Subcutaneous adipose tissue (tissue), 4 donors: ENCODE measurements around the gene NDUFB10. TPM values are rescaled to one million over a fixed set of nuclear protein-coding genes. Genes with fewer than 3 reads are reported as not detected.

ENCODE experiments used
- total RNA-seq, 4 donors: library from RNA; depleted of rRNA; stranded (reverse); fragments of >200 nt; gene quantifications; one replicate each; pipeline ENCODE4 v1.1.0, GENCODE V29; 2016
- TF ChIP-seq, protein P1 (sequence below): fragments of 450-650 bp; IDR thresholded peaks from one replicate; pipeline ENCODE4 v1.5.1; 2016; ENCODE audit warnings: low read depth, mild to moderate bottlenecking, control low read depth, antibody characterized with exemption, moderate library complexity

Gene NDUFB10
- total RNA-seq, 4 donors from 2014 or later: 120 to 198 (median 186) TPM

DNA sequence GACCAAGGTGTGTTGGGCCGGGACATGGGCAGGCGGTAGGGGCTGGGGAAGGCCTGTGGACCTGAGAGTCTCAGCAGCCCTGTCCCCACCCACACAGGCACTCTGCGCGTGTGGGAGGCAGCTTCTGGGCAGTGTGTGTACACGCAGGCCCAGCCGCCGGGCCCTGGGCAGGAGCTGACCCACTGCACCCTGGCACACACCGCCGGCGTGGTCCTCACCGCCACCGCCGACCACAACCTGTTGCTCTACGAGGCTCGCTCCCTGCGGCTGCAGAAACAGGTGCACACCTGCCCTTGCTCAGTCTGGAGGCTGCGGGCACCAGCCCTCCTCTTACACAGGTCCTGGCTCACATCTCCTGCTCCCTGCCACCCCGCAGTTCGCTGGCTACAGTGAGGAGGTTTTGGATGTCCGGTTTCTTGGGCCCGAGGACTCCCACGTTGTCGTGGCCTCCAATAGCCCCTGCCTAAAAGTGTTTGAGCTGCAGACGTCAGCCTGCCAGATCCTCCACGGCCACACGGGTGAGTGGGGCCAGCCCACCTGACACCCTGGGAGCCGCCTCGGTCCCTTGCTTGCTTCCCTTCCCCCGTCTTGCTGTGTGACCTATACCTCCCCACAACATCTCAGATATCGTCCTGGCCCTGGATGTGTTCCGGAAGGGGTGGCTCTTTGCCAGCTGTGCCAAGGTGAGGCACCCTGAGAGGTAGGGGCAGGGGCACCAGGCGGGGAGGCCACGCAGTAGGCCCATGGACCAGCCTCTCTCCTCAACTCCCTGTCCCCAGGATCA is 16.3 kb downstream of the NDUFB10 start:
- TF ChIP-seq, protein P1, sequence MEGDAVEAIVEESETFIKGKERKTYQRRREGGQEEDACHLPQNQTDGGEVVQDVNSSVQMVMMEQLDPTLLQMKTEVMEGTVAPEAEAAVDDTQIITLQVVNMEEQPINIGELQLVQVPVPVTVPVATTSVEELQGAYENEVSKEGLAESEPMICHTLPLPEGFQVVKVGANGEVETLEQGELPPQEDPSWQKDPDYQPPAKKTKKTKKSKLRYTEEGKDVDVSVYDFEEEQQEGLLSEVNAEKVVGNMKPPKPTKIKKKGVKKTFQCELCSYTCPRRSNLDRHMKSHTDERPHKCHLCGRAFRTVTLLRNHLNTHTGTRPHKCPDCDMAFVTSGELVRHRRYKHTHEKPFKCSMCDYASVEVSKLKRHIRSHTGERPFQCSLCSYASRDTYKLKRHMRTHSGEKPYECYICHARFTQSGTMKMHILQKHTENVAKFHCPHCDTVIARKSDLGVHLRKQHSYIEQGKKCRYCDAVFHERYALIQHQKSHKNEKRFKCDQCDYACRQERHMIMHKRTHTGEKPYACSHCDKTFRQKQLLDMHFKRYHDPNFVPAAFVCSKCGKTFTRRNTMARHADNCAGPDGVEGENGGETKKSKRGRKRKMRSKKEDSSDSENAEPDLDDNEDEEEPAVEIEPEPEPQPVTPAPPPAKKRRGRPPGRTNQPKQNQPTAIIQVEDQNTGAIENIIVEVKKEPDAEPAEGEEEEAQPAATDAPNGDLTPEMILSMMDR: no peak

DNA sequence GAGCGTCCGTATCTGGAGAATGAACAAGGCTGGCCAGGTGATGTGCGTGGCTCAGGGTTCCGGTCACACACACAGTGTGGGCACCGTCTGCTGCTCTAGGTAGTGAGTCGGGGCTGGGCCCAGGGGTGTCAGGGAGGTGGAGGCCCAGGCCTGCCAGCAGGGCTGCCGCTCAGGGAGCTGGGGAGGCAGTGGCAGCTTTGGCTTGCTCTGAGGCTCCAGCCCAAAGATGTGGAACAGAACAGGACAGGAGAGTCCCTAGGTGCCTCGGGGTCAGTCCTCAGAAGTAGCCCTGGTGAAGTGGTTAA is 16.8 kb downstream of the NDUFB10 start:
- TF ChIP-seq, protein P1: no peak

DNA sequence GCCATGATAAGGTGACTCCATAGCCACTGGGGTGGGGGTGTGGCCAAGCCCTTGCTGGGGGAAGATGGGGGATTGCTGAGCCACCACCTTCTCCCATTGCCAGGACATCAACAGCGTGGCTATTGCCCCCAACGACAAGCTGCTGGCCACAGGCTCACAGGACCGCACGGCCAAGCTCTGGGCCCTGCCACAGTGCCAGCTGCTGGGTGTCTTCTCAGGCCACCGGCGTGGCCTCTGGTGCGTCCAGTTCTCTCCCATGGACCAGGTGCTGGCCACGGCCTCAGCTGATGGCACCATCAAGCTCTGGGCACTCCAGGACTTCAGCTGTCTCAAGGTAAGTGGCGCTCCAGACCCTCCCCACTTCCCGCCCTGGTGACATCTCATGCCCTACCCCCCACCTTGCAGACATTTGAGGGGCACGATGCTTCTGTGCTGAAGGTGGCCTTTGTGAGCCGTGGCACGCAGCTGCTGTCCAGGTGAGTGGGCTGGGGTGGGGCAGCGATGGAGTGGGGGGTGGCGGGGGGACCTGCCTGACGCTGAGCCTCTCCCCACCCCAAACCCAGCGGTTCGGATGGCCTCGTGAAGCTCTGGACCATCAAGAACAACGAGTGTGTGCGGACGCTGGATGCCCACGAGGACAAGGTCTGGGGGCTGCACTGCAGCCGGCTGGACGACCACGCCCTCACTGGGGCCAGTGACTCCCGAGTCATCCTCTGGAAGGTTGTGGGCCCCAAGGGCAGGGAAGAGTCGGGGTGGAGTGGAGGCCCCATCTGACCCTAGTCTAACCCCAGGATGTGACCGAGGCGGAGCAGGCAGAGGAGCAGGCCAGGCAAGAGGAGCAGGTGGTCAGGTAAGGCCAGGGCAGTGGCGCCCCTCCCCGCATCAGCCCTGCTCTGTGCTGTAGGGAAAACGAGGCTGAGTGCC is 17.9 kb downstream of the NDUFB10 start:
- TF ChIP-seq, protein P1: no peak

DNA sequence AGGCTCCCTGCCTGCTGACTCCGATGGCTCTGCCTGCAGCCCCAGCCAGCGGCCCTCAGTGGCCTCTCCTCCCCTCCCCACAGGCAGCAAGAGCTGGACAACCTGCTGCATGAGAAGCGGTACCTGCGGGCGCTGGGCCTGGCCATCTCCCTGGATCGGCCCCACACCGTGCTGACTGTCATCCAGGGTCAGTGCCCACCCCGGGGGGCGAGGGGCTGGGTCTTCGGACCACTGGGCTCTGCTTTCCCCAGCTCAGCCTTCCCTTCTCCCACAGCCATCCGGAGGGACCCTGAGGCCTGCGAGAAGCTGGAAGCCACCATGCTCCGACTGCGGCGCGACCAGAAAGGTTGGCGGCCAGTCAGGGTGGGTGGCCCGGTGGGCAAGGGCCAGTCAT is 18.5 kb downstream of the NDUFB10 start:
- TF ChIP-seq, protein P1: no peak

DNA sequence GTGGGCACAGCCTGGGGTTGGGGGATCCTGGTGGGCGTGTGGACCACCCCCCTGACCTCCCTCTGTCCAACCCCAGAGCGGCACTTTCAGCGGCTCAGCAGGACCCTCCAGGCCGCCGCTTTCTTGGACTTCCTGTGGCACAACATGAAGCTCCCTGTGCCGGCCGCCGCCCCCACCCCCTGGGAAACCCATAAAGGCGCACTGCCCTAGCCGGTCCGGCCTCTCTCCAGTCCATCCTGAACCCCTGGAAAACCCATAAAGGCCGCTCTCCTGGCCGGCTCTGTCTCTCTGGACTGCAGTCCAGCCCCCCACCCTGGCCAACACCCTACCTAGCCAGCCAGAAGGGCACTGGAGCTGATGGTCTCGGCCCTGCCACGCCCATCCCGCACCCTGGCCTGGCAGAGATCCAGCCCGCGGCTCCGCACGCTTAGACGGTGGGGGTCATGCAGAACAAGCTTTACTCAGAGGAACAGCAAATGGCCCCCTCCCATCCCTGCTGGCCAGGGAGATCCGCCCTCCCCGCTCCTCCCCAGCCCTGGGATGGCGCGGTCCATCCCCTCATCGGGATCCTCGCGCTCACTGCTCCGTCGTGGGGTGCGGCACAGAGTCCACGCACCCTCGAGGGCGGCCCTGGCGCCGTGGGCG is 19.3 kb downstream of the NDUFB10 start:
- TF ChIP-seq, protein P1: no peak

DNA sequence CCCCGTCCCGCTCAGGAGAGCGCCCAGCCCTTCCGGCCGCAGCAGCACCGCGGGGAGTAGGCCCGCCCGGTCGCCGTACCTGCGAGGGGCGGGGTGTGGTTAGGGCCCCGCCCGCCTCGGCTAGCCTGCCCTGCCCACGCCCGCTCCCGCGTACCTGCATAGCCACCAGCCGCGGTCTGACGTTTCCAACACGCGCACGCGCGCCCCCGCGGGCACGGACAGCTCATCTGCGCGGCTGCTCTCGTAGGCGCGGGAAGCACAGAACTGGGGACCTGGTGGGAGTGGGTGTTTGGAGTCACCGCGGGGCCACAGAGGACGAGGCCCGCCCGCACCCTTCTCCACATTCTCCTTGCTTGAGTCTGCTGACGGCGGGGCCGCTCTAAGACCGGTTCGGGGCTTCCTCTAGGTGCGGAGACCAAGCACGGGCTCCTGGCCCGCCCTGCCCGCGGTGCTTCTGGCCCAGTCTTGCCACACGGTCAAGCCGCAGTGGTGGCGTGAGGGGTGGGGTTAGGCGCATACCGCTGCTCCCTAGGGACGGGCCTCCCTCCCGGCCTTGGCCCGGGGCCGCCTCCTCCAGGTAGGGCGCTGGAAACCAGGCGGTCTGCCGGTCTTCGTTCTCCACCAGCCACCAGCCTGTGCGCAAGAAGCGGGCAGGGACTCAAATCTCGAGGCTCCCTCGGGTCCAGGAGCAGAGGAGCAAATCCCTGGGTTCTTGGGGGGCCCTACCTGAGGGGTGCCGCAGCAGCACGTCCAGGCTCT is 20.1 kb downstream of the NDUFB10 start:
- TF ChIP-seq, protein P1: no peak
